Ovary (tissue), 3 donors: Measurements from ENCODE around the gene ADARB2.

Experiments used
- EP300 ChIP-seq: sonication (generic); formaldehyde crosslinking; IDR thresholded peaks from one replicate; pipeline ENCODE4 v1.6.1; 2017; ENCODE audit warnings: antibody characterized with exemption
- POLR2A ChIP-seq: fragments of 450-650 bp; IDR thresholded peaks from one replicate; pipeline ENCODE4 v1.6.1; 2017; ENCODE audit warnings: antibody characterized with exemption, mild to moderate bottlenecking, moderate library complexity
- TF ChIP-seq, protein P1 (sequence below), 3 donors: fragments of 450-650 bp in 2 of 3; fragments of 200-600 bp in 1 of 3; IDR thresholded peaks; one replicate each; pipeline versions ENCODE4 v1.5.1 to v1.8.0; 2016 to 2022; ENCODE audit warnings: antibody characterized with exemption in 3 of 3, mild to moderate bottlenecking in 1 of 3
- donor health status: DM: no; HTN: no; CAD: no.

DNA sequence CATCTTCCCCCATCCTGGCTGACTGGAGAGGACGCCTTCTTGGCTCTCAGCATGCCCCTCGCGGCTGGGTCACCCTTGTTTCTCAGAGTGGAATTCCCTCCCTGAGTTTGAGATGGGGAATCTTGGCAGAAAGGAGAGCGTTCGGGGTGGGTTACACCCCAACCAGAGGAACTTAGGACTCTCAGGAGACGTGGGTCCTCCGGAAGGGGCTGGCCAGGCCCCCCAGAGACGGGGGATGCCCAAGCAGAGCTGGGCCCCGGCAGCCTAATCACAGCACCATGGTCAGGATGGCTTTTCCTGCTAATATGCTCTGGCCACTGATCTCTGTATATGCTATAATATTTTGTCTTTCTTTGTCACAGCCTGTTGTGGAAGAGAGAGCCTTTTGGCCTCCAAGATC, 466.8 kb downstream of the ADARB2 start:
- TF ChIP-seq, protein P1, sequence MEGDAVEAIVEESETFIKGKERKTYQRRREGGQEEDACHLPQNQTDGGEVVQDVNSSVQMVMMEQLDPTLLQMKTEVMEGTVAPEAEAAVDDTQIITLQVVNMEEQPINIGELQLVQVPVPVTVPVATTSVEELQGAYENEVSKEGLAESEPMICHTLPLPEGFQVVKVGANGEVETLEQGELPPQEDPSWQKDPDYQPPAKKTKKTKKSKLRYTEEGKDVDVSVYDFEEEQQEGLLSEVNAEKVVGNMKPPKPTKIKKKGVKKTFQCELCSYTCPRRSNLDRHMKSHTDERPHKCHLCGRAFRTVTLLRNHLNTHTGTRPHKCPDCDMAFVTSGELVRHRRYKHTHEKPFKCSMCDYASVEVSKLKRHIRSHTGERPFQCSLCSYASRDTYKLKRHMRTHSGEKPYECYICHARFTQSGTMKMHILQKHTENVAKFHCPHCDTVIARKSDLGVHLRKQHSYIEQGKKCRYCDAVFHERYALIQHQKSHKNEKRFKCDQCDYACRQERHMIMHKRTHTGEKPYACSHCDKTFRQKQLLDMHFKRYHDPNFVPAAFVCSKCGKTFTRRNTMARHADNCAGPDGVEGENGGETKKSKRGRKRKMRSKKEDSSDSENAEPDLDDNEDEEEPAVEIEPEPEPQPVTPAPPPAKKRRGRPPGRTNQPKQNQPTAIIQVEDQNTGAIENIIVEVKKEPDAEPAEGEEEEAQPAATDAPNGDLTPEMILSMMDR (IDR thresholded peaks at IDR 0.05), result no peak
- TF ChIP-seq EP300 (no peak), POLR2A (no peak)
